Mesenteric fat pad (tissue), 1 donor: ENCODE measurements around the gene COP1. TPM values are rescaled to one million over a fixed set of nuclear protein-coding genes. Genes with fewer than 3 reads are reported as not detected.

Experiments used
- DNase-seq: peaks from one replicate; pipeline ENCODE4 v3.0.0-alpha.2; 2020; ENCODE audit warnings: low spot score
- total RNA-seq: library from RNA; stranded (reverse); fragmentation: NEBNext Ultra II Directional; extraction: Animal tissue kit (Norgen Biotek cat#: 25700); gene quantifications from one replicate; pipeline ENCODE4 v1.2.1, GENCODE V29; 2021
- donor health status: DM: yes; HTN: yes; CAD: no.

COP1 gene
- total RNA-seq, 1 donor from 2014 or later, result 41.4 TPM

- no peak for DNase-seq
Measured at GRCh38 chr1:176201568-176201967, 5.5 kb downstream of the COP1 start.

GRCh38 chr1:176199707-176200106 lies 7.4 kb downstream of the COP1 start:
- DNase-seq, result no peak

GRCh38 chr1:176198413-176198812 lies 8.7 kb downstream of the COP1 start:
- DNase-seq, result no peak

- DNase-seq, result no peak
Measured at GRCh38 chr1:176196728-176197127, 10.4 kb downstream of the COP1 start.

- no peak for DNase-seq
Measured at GRCh38 chr1:176195547-176195946, 11.5 kb downstream of the COP1 start.

GRCh38 chr1:176193663-176194062 lies 13.4 kb downstream of the COP1 start:
- no peak for DNase-seq

- no peak for DNase-seq
Measured at GRCh38 chr1:176193023-176193422, 14.1 kb downstream of the COP1 start.

GRCh38 chr1:176188604-176189003 lies 18.5 kb downstream of the COP1 start:
- no peak for DNase-seq

- DNase-seq, result no peak
Measured at GRCh38 chr1:176187001-176187400, 20.1 kb downstream of the COP1 start.

GRCh38 chr1:176183618-176184017 lies 23.5 kb downstream of the COP1 start:
- no peak for DNase-seq

GRCh38 chr1:176178316-176178715 lies 28.8 kb downstream of the COP1 start:
- DNase-seq, result no peak

GRCh38 chr1:176177764-176178163 lies 29.3 kb downstream of the COP1 start:
- no peak for DNase-seq

GRCh38 chr1:176174108-176174507 lies 33.0 kb downstream of the COP1 start:
- DNase-seq, result no peak

GRCh38 chr1:176172215-176172614 lies 34.9 kb downstream of the COP1 start:
- DNase-seq, result no peak

- no peak for DNase-seq
Measured at GRCh38 chr1:176167210-176167609, 39.9 kb downstream of the COP1 start.

GRCh38 chr1:176165573-176165972 lies 41.5 kb downstream of the COP1 start:
- no peak for DNase-seq

- DNase-seq, result no peak
Measured at GRCh38 chr1:176164014-176164678, 42.9 kb downstream of the COP1 start.

- DNase-seq, result no peak
Measured at GRCh38 chr1:176159993-176160392, 47.1 kb downstream of the COP1 start.

GRCh38 chr1:176157995-176158394 lies 49.1 kb downstream of the COP1 start:
- DNase-seq, result no peak

- no peak for DNase-seq
Measured at GRCh38 chr1:176149939-176150807, 56.9 kb downstream of the COP1 start.

- no peak for DNase-seq
Measured at GRCh38 chr1:176144526-176144925, 62.6 kb downstream of the COP1 start.

GRCh38 chr1:176142973-176143372 lies 64.1 kb downstream of the COP1 start:
- no peak for DNase-seq

- DNase-seq, result no peak
Measured at GRCh38 chr1:176141449-176141848, 65.6 kb downstream of the COP1 start.
